SH-SY5Y (cell line): Measurements from ENCODE around the gene DZIP1.

Source experiments
- GATA2 ChIP-seq: IDR thresholded peaks from 2 replicates; pipeline ENCODE4 v1.6.1; 2011; ENCODE audit warnings: mild to moderate bottlenecking, low read depth, low read length
- GATA3 ChIP-seq: IDR thresholded peaks from 2 replicates; pipeline ENCODE4 v1.6.1; 2011; ENCODE audit warnings: low read depth, mild to moderate bottlenecking, low read length, moderate library complexity

The DZIP1 gene

GRCh38 chr13:95624020-95624419 lies 20.5 kb downstream of the DZIP1 start:
- TF ChIP-seq GATA3 (no peak), GATA2 (no peak)

GRCh38 chr13:95623141-95623540 lies 21.4 kb downstream of the DZIP1 start:
- no peak for TF ChIP-seq GATA2
- TF ChIP-seq GATA3, result no peak

GRCh38 chr13:95620825-95621498 lies 23.5 kb downstream of the DZIP1 start:
- TF ChIP-seq GATA3 (no peak), GATA2 (no peak)

GRCh38 chr13:95620030-95620824 lies 24.3 kb downstream of the DZIP1 start:
- TF ChIP-seq GATA2, result no peak
- no peak for TF ChIP-seq GATA3

GRCh38 chr13:95615539-95615938 lies 29.0 kb downstream of the DZIP1 start:
- TF ChIP-seq GATA2 (no peak), GATA3 (no peak)

GRCh38 chr13:95614641-95615245 lies 29.8 kb downstream of the DZIP1 start:
- TF ChIP-seq GATA2, result no peak
- no peak for TF ChIP-seq GATA3

- TF ChIP-seq GATA3 (no peak), GATA2 (no peak)
Measured at GRCh38 chr13:95608640-95609323, 35.7 kb downstream of the DZIP1 start.

- TF ChIP-seq GATA2, result no peak
- TF ChIP-seq GATA3, result no peak
Measured at GRCh38 chr13:95607366-95607765, 37.1 kb downstream of the DZIP1 start.

GRCh38 chr13:95605448-95606125 lies 38.9 kb downstream of the DZIP1 start:
- TF ChIP-seq GATA2, result no peak

- TF ChIP-seq GATA2, result no peak
- TF ChIP-seq GATA3, result no peak
Measured at GRCh38 chr13:95604556-95604915, 40.0 kb downstream of the DZIP1 start.

GRCh38 chr13:95603887-95604555 lies 40.5 kb downstream of the DZIP1 start:
- no peak for TF ChIP-seq GATA3
- TF ChIP-seq GATA2, result no peak

- TF ChIP-seq GATA2 (no peak), GATA3 (no peak)
Measured at GRCh38 chr13:95601906-95602305, 42.6 kb downstream of the DZIP1 start.

- no peak for TF ChIP-seq GATA3
- TF ChIP-seq GATA2, result no peak
Measured at GRCh38 chr13:95601216-95601615, 43.3 kb downstream of the DZIP1 start.
